HG02970 (cell line): Measurements from ENCODE around the gene SPDYE1.
A peak's percentile ranks its signal among the peaks of the same experiment; 100 is the strongest.
"Not testable (repeated sequence)": the region's sequence is repeated elsewhere in the genome, so short reads cannot be mapped to it uniquely, and the experiment has no call there.

ENCODE experiments used
- ATAC-seq: cut with Tn5 transposase; IDR thresholded peaks from one replicate; pipeline ENCODE4 v1.9.1; 2021; ENCODE audit warnings: mild to moderate bottlenecking, moderate library complexity, moderate number of reproducible peaks; ENCODE audit not compliant: unreplicated experiment, low FRiP score

SPDYE1 gene

DNA sequence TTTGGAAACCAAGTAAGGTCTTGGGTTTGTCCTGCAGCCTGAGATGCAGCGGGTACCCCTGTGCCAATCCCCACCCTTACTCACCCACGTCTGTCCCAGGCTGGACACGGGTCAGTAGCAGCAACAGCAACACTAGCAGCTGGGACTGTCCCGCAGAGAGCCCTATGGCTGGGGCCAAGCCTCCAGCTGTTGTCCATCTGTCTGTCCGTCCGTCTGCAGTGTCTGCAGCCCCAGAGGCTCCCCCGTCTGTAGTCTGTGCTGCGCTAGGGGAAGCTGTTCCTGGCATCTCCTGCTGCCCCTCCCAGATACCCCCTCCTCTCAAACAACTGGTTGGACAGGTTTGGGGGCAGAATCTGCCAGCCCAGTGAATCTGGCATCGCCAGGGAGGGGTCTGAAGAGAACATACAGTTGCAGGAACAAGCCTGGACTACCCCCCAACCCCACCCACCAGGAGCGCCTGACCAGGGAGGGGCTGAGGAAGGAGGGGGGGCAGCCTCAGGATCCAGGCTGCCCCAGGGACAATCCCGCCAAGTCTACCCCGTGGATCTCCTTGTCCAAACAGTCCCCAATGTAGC lies 7.6 kb upstream of the SPDYE1 start:
- ATAC-seq, result not testable (repeated sequence)

DNA sequence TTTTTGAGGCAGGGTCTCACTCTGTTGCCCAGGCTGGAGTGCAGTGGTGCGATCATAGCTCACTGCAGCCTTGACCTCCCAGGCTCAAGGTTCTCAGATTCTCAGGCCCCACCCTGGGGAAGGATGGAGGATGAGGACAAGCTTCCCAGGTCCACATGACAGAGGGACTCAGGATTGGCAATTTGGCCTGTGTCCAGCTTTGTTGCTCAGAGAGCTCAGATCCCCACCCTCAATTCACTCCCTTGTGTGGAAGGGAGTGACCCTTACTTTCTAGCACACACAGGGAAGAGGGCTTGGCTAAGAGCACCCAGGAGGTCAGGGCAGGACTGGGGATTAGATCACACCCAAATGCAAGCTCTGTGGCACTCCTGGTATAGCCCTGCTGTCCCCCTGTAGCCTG lies 6.9 kb upstream of the SPDYE1 start:
- not testable (repeated sequence) for ATAC-seq

DNA sequence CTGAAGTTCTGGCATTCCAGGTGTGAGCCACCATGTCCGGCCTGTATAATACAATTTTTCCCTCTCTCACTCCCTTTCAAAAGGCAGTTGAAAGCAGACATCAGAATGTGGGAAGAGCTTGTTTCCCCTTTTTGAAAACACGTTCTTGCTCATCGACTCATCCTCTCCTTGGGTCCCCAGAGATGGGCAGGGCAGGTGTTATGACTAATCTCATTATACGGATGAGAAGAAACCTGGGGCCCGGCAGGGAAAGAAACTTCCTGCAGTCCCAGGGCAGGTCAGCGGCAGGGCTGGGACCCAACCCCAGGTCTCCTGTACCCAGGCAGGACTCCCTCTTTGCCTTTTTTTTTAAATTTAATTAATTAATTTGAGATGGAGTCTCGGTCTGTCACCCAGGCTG lies 4.8 kb upstream of the SPDYE1 start:
- not testable (repeated sequence) for ATAC-seq

DNA sequence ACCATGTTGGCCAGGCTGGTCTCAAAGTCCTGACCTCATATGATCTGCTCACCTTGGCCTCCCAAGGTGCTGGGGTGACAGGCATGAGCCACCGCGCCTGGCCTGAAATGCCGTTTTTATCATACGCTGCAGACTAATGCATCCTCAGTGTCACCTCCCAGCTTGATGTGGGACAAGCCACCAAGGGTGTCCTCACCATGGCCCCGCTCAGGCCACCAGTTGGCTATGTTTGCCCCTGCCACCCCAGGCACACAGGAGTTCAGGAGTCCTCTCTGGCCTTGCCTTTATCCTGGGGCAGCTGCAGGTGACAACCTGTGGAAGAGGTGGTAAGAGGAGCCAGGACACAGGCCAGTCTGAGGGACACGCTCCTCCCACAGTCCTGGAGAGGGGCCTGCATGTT lies 3.0 kb upstream of the SPDYE1 start:
- not testable (repeated sequence) for ATAC-seq

DNA sequence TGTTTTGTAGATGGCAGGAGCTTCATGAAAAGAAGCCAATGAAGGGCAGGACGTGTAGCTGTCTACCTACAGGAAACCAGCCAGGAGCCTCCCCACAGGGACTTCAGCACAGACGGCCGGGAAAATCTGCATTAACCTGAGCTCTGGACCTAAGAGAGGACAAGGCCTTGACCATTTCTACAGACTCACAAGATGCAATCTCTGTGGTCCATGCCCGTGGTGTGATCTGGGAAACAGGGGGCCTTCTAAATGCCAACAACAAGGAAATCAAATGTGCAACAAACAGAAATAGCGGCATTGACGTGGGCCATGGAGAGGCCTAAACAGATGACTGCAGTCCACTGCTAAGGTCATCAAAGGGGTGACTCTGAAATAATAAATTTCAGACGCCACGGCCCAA lies 14.4 kb downstream of the SPDYE1 start:
- not testable (repeated sequence) for ATAC-seq

DNA sequence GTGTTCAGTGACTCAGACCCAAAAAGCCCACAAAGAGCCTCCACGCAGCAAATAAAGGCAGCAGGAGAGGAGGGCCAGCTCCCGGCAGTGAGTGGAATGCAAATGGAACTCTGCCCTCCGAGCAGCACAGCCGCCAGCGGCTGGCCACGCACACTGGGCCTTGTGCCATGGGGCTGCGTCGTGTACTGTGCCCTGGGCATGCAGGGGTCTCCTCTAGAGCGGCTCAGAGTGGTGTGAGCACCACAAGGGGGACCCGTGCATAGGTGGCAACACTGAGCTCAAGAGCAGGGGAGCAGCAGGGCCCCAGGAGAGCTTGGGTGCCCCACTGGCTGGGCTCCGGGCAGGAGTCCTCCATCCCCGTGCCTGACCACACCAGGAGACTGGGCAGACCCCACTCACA lies 17.4 kb downstream of the SPDYE1 start:
- ATAC-seq, result not testable (repeated sequence)

DNA sequence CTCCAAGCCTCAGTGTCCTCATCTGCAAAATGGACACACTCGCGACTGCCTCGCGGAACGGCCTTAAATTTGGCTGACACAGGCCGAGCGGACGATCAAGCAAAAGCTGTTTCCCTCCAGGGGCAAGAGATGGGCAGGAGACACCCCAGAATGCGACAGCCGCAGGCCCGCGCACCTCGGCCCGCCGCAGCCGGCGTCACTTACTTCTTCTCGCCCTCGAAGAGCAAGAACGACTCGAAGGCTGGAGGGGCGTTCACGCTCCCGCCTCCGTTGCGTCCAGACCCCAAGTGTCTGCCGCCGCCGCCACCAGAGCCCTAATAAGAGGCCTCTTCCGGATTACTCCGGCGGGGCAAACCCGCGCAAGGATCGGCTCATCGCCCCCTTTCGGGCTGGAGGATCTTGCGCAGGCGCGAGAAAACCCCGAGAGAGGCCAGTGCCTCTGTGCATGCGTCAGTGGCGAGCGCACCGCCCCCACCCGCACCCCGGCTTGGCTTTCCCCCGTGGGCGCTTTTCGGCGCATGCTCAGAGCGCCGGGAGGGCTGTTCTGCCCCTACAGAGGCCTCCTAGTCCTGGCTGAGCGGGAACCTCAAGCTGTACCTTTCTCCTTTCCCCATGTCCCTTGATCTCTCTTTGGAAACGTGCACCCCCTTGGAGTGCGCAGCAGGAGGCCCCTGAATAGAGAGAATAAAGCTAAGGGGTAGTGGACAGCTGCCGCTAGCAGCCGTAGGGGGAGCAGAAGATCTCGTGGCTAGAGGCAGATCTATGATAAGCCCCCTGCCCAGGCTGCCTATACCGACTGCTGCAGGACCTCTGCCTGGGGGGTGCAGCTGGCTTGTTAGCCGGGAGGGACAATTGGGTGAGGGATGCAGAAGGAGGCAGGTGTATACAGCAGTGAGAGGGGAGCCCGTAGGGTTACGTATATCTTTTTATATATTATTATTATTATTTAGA lies 21.4 kb downstream of the SPDYE1 start:
- peak; percentile 96 for ATAC-seq

DNA sequence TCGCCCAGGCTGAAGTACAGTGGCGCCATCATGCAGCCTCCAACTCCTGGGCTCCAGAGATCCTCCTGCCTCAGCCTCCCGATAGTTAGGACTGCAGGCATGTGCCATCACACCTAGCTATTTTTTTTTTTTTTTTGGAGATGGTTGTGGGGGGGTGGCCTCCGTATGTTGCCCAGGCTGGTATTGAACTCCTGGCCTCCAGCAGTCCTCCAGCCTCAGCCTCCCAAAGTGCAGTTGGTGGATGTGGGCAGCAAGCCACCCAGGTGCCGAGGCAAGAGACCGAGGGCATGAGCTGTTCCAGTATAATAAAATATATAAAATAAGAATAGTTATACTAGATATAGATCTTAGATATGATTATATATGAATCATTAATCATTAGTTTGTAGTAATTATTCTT lies 22.1 kb downstream of the SPDYE1 start:
- ATAC-seq, result not testable (repeated sequence)

DNA sequence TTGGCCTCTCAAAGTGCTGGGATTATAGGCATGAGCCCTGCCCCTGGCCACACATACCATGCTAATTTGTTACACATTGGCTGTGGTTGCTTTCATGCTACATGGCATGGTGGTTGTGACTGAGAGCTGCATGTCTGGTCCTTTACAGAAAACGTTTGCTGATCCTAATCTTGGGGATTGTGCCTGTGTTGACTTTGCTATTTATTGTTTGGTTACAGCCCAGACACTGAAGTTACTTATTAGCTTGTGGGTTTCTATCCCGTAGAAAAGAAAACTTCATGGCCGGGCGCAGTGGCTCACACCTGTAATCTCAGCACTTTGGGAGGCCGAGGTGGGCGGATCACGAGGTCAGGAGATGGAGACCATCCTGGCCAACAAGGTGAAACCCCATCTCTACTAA lies 24.4 kb downstream of the SPDYE1 start:
- not testable (repeated sequence) for ATAC-seq

DNA sequence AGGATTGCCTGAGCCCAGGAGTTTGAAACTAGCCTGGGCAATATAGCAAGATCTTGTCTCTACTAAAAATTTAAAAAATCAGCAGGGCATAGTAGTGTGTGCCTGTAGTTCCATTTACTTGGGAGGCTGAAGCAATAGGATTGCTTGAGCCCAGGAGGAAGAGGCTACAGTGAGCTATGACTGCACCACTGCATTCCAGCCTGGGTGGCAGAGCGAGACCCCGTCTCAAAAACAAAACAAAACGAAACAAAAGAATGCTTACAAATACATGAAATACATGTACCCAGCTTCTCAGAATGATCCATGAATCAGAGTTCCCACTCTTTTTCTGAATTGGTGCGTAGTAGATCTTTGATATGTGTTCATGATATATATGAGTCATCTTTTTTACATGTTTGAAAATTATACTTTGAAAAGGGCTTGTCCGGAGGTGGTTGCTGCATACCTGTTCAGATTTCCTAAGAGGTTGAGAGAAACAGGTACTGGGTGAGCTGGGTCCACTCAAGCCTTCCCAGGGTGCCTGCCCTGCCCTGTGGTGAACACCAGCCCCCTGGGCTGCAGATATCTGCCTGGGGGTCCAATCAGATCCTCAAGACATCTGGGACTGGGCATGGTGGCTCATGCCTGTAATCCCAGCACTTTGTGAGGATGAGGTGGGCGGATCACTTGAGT lies 25.2 kb downstream of the SPDYE1 start:
- not testable (repeated sequence) for ATAC-seq

DNA sequence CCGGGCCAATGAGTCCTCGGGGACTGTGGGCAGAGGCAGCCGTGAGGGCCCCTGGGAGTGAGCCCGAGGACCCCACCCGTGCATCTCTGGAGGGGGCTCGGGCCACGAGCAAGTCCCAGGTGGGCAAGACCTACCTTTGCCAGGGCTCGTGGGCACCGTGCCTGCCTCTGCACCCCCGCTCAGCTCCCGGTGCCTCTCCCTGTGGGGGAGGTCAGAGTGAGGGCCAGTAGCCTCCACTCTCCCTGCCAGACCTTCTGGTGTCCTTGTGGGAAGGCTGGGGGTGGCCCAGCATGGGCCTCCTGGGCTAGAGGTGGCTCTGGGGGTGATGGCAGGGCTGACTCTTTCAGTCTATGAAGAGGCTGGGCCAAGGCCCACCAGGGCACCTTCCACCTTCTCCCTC lies 31.7 kb downstream of the SPDYE1 start:
- not testable (repeated sequence) for ATAC-seq

DNA sequence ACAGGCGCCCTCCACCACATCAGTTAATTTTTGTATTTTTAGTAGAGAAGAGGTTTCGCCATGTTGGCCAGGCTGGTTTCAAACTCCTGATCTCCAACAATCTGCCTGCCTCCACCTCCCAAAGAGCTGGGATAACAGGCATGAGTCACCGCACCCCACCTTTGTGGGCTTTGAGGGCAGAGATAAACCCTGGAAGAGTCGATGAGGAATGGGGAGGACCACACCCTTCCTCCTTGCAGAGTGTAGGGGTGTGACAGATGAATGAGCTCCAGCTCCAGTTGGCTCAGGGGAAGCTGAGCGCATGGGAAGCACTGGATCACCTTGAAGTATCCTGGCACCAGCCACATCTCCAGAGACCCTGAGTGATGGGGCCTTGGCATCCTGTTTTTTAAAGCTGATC lies 32.3 kb downstream of the SPDYE1 start:
- ATAC-seq, result not testable (repeated sequence)

DNA sequence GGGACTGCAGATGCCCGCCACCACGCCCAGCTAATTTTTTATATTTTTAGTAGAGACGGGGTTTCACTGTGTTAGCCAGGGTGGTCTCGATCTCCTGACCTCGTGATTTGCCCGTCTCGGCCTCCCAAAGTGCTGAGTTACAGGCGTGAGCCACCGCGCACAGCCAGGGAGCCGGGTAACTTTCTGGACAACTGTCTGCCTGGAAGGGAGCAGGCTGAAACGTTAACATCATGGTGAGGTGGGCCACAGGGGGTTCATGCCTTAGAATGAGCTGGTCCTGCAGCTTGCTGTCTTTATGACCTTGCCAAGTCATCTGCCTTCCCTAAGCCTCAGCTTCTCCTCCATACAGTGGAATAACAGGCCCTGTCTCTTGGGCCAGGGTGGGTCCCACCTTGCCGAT lies 33.6 kb downstream of the SPDYE1 start:
- not testable (repeated sequence) for ATAC-seq

DNA sequence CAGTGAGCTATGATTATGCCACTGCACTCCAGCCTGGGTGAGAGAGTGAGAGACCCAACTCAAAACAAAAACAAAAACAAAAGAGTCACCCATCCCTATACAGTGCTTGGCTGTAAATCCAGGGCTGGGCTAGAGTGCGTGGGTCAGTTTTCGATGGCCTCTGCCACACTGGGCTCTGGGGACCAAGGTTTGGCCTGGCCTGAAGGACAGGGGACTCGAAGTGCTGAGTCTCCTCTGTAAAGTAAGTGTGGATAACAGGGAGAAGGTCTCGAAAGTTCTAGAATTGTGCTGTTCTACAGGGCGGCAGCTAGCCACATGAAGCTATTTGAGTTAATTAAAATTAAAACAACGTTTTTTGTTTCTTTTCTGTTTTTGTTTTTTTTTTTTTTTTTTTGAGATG lies 34.3 kb downstream of the SPDYE1 start:
- ATAC-seq, result not testable (repeated sequence)

DNA sequence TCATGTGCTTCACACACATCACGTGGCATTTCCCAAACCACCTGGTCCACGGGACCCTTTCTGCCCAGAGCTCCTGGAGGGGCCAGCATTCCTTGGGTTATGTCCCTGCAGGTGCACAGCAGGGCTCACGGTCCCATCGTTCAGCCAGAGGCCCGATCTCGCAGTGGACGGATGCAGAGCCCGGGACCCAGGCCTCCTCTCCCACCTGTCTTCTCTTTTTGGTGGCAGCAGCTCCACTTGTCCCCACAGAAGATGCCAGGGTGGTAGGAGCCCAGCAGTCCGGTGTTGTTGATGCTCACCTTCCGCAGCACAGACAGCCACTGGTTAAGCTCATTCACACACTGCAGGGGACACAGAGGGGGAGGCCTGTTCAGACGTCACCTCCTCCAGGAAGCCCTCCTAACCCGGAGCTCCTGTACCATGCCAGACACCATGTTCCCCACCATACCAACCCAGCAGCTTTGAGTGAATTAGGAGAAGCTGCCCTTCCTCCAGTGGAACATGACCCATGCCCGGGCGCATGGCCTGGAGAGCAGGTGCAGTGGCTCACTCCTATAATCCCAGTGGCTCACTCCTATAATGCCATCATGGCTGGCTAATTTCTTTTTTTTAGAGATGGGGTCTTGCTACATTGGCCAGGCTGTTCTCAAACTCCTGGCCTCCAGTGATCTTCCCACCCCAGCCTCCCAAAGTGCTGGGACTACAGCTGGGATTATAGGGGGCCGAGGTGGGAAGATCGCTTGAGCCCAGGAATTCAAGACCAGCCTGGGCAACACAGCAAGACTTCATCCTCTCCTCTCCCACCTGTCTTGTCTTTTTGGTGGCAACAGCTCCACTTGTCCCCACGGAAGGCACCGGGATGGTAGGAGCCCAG lies 36.5 kb downstream of the SPDYE1 start:
- ATAC-seq, result not testable (repeated sequence)

DNA sequence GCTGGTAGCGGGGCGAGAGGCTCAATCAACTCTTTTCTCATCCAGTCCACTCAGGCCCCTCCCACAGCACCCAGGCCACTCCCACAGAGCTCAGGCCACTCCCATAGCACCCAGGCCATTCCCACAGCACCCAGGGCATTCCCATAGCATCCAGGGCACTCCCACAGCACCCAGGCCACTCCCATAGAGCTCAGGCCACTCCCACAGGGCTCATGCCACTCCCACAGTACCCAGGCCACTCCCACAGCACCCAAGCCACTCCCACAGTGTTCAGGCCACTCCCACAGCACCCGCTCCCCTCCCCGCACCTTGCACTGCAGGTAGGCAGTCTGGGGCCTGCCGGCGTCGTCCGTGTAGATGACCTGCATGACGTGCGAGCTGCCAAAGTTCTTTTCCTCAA lies 38.7 kb downstream of the SPDYE1 start:
- ATAC-seq, result not testable (repeated sequence)

DNA sequence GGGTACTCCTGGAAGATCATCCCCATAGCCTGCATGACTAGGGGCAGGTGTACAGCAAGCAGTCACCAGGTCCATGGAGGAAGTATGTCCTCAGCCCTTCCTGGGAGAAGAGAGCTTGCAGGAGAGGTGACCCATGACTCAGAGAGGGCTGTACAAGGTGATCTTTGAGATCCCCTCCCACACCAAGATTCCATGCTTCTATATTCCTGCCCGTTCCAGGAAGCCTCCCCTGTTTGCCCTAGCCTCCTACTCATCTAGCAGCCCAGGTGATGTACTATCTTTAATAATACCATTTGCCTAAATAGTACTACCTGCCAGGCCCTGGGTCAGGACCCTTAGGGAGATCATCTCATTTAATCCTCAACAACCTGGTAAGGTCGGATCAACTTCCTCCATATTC lies 40.3 kb downstream of the SPDYE1 start:
- ATAC-seq, result not testable (repeated sequence)

DNA sequence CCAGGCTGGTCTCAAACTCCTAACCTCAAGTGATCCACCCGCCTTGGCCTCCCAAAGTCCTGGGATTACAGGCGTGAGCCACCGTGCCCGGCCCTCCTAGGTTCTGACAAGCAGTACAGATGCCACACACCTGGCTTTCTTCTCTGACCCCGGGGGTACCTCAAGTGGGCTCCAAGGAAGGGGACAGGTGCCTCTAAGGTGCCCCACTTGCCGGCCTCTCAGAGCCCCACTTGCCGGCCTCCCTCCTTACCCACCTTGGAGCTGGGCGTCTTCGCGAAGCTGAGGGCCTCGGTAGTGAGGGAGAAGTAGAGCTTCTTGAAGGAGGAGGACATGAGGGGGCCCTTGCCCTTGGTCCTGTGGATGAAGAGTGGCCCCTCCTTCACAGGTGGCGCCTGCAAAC lies 40.9 kb downstream of the SPDYE1 start:
- not testable (repeated sequence) for ATAC-seq

DNA sequence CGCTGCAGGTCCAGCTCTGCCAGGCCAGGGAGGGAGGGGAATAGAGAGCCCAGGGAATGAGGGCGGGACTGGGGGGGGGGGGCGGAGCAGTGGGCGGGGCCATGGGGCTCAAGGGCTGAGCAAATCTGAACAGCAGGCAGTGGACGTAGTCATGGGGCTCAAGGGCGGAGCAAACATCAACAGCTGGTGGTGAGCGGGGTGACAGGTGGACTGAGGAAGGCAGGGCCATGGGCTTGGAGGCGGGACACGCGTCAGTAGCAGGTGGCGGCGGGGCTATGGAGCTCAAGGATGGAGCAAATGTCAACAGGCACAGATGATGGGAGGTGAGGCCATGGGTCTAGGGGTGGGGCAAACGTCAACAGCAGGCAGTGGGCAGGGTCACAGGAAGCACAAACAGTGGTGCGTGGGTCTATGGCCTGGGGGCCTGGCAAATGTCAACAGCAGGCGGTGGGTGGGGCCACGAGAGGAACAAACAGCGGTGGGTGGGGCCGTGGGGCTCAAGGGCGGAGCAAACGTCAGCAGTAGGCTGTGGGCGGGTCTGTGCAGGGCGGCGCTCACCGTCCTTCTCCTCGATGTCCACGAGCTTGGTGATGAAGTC lies 41.4 kb downstream of the SPDYE1 start:
- ATAC-seq, result peak; percentile 45
